Measurements from ENCODE around the gene SLC30A1.
A peak's percentile ranks its signal among the peaks of the same experiment; 100 is the strongest.

Gene SLC30A1

GRCh38 chr1:211607754-211608473, 29.0 kb upstream of the SLC30A1 start:
- no peak for DNase-seq (ENCODE audit: low spot score)

GRCh38 chr1:211606914-211607753, 28.2 kb upstream of the SLC30A1 start:
- DNase-seq (ENCODE audit: low spot score), result no peak

- DNase-seq (ENCODE audit: low spot score), result no peak
Observed at GRCh38 chr1:211606332-211606913, 27.5 kb upstream of the SLC30A1 start.

GRCh38 chr1:211605603-211606331, 26.8 kb upstream of the SLC30A1 start:
- no peak for DNase-seq (ENCODE audit: low spot score)

- DNase-seq (ENCODE audit: low spot score), result no peak
Observed at GRCh38 chr1:211605034-211605433, 26.1 kb upstream of the SLC30A1 start.

- no peak for DNase-seq (ENCODE audit: low spot score)
Observed at GRCh38 chr1:211604548-211604947, 25.6 kb upstream of the SLC30A1 start.

GRCh38 chr1:211603713-211604112, 24.8 kb upstream of the SLC30A1 start:
- no peak for DNase-seq (ENCODE audit: low spot score)

- DNase-seq (ENCODE audit: low spot score), result no peak
Observed at GRCh38 chr1:211603191-211603701, 24.3 kb upstream of the SLC30A1 start.

- no peak for DNase-seq (ENCODE audit: low spot score)
Observed at GRCh38 chr1:211601982-211602670, 23.2 kb upstream of the SLC30A1 start.

- DNase-seq (ENCODE audit: low spot score), result no peak
Observed at GRCh38 chr1:211601159-211601558, 22.2 kb upstream of the SLC30A1 start.

- no peak for DNase-seq (ENCODE audit: low spot score)
Observed at GRCh38 chr1:211599250-211599649, 20.3 kb upstream of the SLC30A1 start.

GRCh38 chr1:211598514-211598913, 19.6 kb upstream of the SLC30A1 start:
- DNase-seq (ENCODE audit: low spot score), result no peak

- DNase-seq (ENCODE audit: low spot score), result no peak
Observed at GRCh38 chr1:211596418-211597181, 17.6 kb upstream of the SLC30A1 start.

- no peak for DNase-seq (ENCODE audit: low spot score)
Observed at GRCh38 chr1:211595419-211595818, 16.5 kb upstream of the SLC30A1 start.

- DNase-seq (ENCODE audit: low spot score), result peak; percentile 73
Observed at GRCh38 chr1:211591980-211592493, 13.1 kb upstream of the SLC30A1 start.

GRCh38 chr1:211589782-211590721, 11.1 kb upstream of the SLC30A1 start:
- no peak for DNase-seq (ENCODE audit: low spot score)

GRCh38 chr1:211588711-211589110, 9.8 kb upstream of the SLC30A1 start:
- DNase-seq (ENCODE audit: low spot score), result no peak

- DNase-seq (ENCODE audit: low spot score), result no peak
Observed at GRCh38 chr1:211587123-211587522, 8.2 kb upstream of the SLC30A1 start.

GRCh38 chr1:211586538-211586937, 7.6 kb upstream of the SLC30A1 start:
- no peak for DNase-seq (ENCODE audit: low spot score)

Data from RKO (cell line).